ES-I3 (cell line): Measurements from ENCODE around the gene SFMBT1.

Experiments used
- H3K36me3 ChIP-seq: 2 replicates; pipeline ENCODE4 v1.6.1; 2013; ENCODE audit warnings: mild to moderate bottlenecking, low read length, control low read depth, moderate library complexity; ENCODE audit not compliant: insufficient read depth
- H3K4me1 ChIP-seq: 2 replicates; pipeline ENCODE4 v1.6.1; 2013; ENCODE audit warnings: mild to moderate bottlenecking, control low read depth, low read length; ENCODE audit not compliant: insufficient read depth
- H3K9ac ChIP-seq: 2 replicates; pipeline ENCODE4 v1.6.1; 2013; ENCODE audit warnings: low read depth, mild to moderate bottlenecking, low read length, moderate library complexity
- H3K9me3 ChIP-seq: 2 replicates; pipeline ENCODE4 v1.6.1; 2013; ENCODE audit warnings: mild to moderate bottlenecking, low read length, moderate library complexity; ENCODE audit not compliant: control insufficient read depth, insufficient read depth

SFMBT1 gene

GRCh38 chr3:52973806-52974205 is 72.1 kb downstream of the SFMBT1 start:
- Histone ChIP-seq H3K9ac (no peak overlapping the region), H3K9me3 (no peaks in the 10 kb centered on the region), H3K4me1 (no peaks in the 10 kb centered on the region), H3K36me3 (no peaks in the 10 kb centered on the region)

- Histone ChIP-seq H3K36me3 (no peaks in the 10 kb centered on the region), H3K9ac (no peak overlapping the region), H3K4me1 (no peaks in the 10 kb centered on the region), H3K9me3 (no peaks in the 10 kb centered on the region)
Measured at GRCh38 chr3:52971895-52972294, 74.0 kb downstream of the SFMBT1 start.

- H3K9ac ChIP-seq: no peak overlapping the region
- no peaks in the 10 kb centered on the region for H3K4me1 ChIP-seq
- no peaks in the 10 kb centered on the region for H3K36me3 ChIP-seq
- no peaks in the 10 kb centered on the region for H3K9me3 ChIP-seq
Measured at GRCh38 chr3:52967398-52967797, 78.5 kb downstream of the SFMBT1 start.

- Histone ChIP-seq H3K36me3 (no peaks in the 10 kb centered on the region), H3K4me1 (no peaks in the 10 kb centered on the region), H3K9ac (no peak overlapping the region), H3K9me3 (no peaks in the 10 kb centered on the region)
Measured at GRCh38 chr3:52962160-52962559, 83.7 kb downstream of the SFMBT1 start.

- Histone ChIP-seq H3K9ac (no peak overlapping the region), H3K4me1 (no peaks in the 10 kb centered on the region), H3K9me3 (no peaks in the 10 kb centered on the region), H3K36me3 (no peaks in the 10 kb centered on the region)
Measured at GRCh38 chr3:52959773-52960172, 86.1 kb downstream of the SFMBT1 start.

GRCh38 chr3:52939600-52939999 is 106.3 kb downstream of the SFMBT1 start:
- Histone ChIP-seq H3K4me1 (no peaks in the 10 kb centered on the region), H3K9ac (no peak overlapping the region), H3K9me3 (no peaks in the 10 kb centered on the region), H3K36me3 (no peaks in the 10 kb centered on the region)

- H3K9ac ChIP-seq: no peak overlapping the region
- no peaks in the 10 kb centered on the region for H3K36me3 ChIP-seq
- no peaks in the 10 kb centered on the region for H3K9me3 ChIP-seq
- H3K4me1 ChIP-seq: no peaks in the 10 kb centered on the region
Measured at GRCh38 chr3:52934630-52935530, 111.0 kb downstream of the SFMBT1 start.

GRCh38 chr3:52931889-52932288 is 114.0 kb downstream of the SFMBT1 start:
- no peaks in the 10 kb centered on the region for H3K9me3 ChIP-seq
- no peaks in the 10 kb centered on the region for H3K4me1 ChIP-seq
- H3K9ac ChIP-seq: no peak overlapping the region
- H3K36me3 ChIP-seq: no peaks in the 10 kb centered on the region

- H3K9ac ChIP-seq: no peak overlapping the region
- H3K36me3 ChIP-seq: no peaks in the 10 kb centered on the region
- no peaks in the 10 kb centered on the region for H3K4me1 ChIP-seq
- no peaks in the 10 kb centered on the region for H3K9me3 ChIP-seq
Measured at GRCh38 chr3:52931328-52931727, 114.5 kb downstream of the SFMBT1 start.

GRCh38 chr3:52930748-52931147 is 115.1 kb downstream of the SFMBT1 start:
- H3K36me3 ChIP-seq: no peaks in the 10 kb centered on the region
- no peak overlapping the region for H3K9ac ChIP-seq
- no peaks in the 10 kb centered on the region for H3K9me3 ChIP-seq
- H3K4me1 ChIP-seq: no peaks in the 10 kb centered on the region

GRCh38 chr3:52926554-52926953 is 119.3 kb downstream of the SFMBT1 start:
- Histone ChIP-seq H3K9ac (no peak overlapping the region), H3K9me3 (no peaks in the 10 kb centered on the region), H3K36me3 (no peaks in the 10 kb centered on the region), H3K4me1 (no peaks in the 10 kb centered on the region; the same call in 1 of the 2 replicates)

GRCh38 chr3:52925405-52926313 is 120.2 kb downstream of the SFMBT1 start:
- H3K9ac ChIP-seq: no peak overlapping the region
- no peaks in the 10 kb centered on the region for H3K36me3 ChIP-seq
- no peaks in the 10 kb centered on the region; the same call in 1 of the 2 replicates for H3K4me1 ChIP-seq
- H3K9me3 ChIP-seq: no peaks in the 10 kb centered on the region

- Histone ChIP-seq H3K36me3 (no peaks in the 10 kb centered on the region), H3K9ac (no peak overlapping the region), H3K4me1 (no peaks in the 10 kb centered on the region; the same call in 1 of the 2 replicates), H3K9me3 (no peaks in the 10 kb centered on the region)
Measured at GRCh38 chr3:52923963-52924362, 121.9 kb downstream of the SFMBT1 start.

- no peaks in the 10 kb centered on the region for H3K36me3 ChIP-seq
- no peaks in the 10 kb centered on the region for H3K9me3 ChIP-seq
- no peaks in the 10 kb centered on the region; the same call in 1 of the 2 replicates for H3K4me1 ChIP-seq
- no peak overlapping the region for H3K9ac ChIP-seq
Measured at GRCh38 chr3:52920841-52921240, 125.0 kb downstream of the SFMBT1 start.
